ENCODE data around the gene MTMR6.

Gene MTMR6

DNA sequence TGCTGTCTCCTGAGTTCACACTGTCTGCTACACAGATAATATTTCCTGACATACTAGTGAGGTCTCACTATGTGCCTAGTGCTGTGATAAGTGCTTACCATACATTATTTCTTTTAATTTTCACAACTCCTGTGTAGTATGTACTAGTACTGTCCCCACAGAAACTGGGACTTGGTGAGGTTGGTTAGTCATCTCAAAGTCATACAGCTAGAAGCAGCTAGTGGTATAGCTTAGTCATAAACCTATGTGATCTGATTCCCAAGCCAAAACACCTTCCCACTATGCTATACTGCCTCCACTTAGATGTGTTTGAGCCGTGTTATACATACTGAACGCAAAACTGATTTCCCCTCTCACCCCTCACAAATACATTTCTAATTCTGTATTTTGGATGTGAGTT, 10.5 kb downstream of the MTMR6 start:
- no peak for DNase-seq

DNA sequence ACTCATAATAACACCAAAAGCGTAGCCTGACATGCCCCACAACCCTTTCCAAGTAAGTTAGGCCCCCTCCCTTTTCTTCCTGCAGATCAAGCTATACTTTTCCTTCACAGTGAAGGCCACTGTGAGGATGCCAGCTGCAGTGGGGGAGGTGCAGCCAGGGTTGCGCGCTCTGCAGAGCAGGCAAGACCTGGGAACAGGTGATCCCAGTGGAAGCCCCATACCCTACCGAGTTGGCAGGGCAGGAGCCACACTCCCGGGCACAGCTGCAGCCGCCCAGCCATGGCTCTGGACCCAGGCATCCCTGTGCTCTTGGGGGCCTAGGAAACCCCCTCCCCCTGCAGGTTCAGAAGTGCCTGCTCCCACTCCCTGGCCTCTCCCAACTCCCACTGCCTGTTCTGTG, 18.7 kb downstream of the MTMR6 start:
- DNase-seq, result no peak

DNA sequence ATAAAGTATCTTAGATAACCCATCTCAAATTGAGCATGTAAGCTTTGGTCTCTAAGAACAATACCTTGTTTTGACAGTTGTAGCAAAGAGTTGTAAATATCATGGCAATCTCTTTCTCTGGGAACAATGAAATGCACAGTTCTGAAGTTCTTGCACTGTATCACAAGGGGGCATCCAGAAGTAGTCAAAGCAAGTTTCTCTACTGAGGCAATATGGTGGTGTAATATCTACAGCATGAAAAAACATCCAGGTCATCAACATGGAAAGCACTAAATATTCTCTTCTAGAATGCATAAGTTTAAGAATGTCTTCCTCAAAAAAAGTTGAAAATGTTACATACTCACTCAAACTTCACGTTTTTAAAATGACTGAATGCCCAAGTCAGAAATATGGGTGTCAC, 19.6 kb downstream of the MTMR6 start:
- no peak for DNase-seq

DNA sequence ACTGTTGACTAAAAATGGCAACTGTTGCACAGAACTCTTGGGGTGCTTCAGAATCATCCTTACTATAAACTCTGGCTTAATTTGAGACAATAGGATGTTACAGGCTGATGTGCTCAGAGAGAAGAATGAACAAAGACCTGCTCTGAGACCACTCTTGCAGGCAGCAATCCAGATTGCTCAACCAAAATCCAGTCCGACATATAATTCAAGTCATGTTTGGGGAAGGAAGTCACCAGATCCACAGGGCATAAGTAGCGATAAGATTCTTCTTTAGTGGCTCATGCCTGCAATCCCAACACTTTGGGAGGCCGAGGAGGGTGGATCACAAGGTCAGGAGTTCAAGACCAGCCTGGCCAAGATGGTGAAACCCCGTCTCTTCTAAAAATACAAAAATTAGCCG, 20.6 kb downstream of the MTMR6 start:
- no peak for DNase-seq

DNA sequence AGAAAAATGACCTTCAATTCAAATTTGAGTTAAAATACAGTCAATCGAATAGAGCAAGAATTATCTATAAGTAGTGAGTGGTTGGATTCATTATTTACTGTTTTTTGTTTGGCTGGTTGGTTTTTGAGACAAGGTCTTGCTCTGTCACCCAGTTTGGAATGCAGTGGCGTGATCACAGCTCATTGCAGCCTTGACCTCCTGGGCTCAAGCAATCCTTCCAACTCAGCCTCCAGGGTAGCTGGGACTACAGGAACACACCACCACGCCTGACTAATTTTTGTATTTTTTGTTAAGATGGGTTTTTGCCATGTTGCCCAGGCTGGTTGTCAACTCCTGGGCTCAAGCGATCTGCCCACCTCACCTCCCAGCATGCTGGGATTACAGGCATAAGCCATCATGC, 25.0 kb downstream of the MTMR6 start:
- DNase-seq, result no peak

DNA sequence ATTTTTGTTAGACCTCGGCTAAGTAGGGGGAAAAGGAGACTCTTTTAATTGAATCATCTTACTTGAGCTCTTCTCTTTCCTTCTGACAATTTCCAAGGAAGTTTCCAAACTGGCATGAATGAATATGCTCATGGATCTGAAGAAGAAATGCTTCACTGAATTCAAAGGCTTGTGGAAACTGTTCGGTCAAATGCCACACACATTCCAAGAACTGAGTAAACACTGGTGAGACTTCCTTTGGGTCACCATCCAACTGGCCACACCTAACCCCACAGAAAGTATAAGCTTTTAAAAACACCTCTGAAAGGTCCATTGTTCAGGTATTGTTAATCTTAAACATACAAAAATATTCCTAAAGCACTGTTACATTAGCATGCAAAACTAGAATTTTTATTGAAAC, 33.6 kb downstream of the MTMR6 start:
- no peak for DNase-seq

DNA sequence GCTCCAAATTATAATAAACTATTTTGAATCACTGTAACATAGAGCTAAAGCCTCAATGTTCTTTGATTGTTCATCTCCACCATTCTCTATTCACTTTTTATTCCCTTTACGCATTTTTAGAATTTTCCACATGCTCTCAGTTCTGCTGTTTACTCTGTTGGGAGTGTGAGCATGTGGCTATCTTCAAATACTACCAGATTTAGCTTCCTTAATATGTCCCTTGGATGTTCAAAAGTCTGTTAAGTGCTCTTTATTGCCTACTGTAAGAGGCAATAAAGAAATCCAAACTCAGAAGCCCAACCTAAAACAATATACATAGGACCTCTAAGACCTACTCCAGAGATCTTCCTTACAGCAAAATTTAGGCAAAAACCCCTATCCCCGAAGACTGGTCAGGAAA, 34.5 kb downstream of the MTMR6 start:
- DNase-seq, result no peak

DNA sequence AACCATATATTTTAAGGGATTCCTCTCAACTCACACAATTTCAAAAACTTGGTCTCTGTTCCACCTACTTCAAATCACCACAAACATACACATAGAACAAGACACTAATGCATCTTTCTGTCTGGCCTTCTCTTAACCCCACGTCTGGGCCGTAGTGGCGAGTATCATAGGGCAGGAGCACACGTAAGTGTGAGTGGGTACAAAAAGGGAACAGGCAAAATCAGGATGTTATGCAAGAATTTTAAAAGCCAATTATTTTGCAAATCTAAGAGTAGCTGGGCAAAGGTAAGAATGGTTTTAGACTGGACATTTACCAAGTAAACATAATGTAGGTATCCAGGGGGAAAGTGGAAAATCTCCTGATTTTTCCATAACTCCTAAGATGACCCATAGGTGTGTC, 35.1 kb downstream of the MTMR6 start:
- no peak for DNase-seq

DNA sequence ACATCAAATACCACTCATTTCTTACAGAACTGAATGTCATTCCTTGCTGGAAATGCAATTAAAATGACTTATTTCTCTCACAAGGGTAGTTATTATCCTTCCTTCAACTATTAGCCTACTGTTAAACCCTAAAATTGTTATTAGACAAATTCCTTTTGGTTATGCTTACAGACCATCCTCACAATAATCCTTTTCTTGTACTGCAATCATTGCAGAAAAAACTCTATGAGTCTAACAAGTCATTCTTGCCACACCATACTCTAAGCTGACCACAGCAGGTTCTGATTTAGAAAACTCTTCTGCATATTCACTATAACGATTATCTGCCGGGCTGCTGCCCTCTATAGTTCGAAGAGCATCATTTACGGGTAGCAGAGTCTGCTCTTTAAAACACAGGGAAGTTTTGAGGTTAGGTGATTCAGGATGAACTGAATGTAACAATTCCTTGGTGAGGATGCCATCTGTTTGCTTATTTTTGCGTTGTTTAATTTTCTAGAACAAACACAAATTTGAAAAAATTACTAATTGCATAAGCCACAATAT, 38.2 kb downstream of the MTMR6 start:
- DNase-seq, result no peak

DNA sequence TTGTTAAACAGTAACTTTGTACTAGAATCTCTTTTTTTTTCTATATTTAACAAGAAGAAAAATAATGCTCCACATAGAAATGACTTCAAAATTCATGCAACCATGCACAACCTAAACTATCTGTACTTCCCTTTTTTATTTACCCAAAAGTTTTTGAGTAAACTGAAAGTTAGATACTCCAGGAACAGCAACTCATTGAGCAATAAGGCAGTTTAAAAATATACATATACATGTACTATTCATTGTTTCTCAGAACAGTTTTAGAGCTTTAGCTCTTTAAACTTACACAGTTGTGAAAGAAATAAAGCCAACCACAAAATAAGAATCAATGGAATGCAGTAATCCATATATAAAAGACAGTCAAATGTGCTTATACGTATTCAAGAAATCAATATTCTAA, 39.2 kb downstream of the MTMR6 start:
- DNase-seq, result no peak

DNA sequence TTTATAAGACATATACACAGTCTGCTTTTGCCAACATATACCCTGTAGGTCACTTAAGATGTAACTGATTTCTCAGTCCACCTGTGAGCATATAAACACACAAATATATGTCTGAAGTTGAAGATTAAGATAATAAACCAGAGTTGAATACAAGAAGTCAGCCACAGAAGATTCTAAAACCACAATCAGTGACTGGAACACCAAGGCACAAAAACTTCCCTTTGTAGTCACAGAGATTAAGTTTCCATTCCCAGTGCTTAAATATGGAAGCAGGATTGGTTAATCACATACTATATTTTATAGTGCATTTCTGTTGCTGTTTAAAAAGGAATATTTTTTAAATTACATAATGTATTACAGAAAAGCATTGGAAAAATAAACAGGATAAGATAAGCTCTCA, 39.9 kb downstream of the MTMR6 start:
- DNase-seq, result no peak

DNA sequence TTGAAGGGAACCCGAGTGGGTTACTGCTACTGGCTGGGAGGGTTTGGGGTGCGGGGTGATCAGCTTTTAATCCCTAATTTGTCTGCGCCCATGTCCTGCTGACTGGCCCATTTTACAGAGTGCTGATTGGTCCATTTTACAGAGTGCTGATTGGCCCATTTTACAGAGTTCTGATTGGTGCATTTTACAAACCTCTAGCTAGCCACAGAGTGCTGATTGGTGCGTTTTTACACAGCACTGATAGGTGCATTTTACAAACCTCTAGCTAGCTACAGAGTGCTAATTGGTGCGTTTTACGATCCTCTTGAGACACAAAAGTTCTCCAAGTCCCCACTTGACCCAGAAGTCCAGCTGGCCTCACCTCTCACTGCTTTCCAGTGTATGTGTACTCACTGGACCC, 43.2 kb downstream of the MTMR6 start:
- DNase-seq, result no peak

DNA sequence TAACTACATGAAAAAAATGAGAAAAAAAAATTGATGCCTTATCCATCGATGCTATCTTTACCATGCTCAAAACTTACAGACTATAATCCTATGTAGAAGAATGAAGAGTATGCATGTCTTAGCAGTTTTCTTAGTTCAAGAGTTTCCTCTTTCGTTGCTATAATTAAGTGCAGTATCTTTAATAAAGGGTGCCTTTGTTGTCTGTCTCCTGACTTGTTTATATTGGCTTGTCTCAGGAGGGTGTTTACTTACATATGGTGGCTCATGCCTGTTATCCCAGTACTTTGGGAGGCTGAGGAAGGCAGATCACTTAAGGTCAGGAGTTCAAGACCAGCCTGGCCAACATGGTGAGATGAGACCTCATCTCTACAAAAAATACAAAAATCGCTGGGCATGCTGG, 44.3 kb downstream of the MTMR6 start:
- no peak for DNase-seq

DNA sequence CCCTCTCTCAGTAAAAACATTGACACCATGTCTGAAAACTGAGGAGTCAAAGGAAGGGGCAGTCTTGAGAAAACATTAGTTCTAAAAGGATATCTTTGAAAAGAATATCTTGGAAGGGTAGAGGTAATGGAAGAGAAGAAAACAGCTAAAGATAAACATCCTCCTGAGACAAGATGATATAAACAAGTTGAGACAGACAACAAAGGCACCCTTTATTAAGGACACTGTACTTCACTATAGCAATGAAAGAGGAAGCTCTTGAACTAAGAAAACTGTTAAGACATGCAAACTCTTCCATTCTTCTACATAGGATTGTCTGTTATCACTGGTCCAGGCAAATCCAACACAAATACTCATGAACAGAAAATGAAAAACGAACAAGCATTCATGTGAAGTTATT, 46.3 kb downstream of the MTMR6 start:
- DNase-seq, result no peak

DNA sequence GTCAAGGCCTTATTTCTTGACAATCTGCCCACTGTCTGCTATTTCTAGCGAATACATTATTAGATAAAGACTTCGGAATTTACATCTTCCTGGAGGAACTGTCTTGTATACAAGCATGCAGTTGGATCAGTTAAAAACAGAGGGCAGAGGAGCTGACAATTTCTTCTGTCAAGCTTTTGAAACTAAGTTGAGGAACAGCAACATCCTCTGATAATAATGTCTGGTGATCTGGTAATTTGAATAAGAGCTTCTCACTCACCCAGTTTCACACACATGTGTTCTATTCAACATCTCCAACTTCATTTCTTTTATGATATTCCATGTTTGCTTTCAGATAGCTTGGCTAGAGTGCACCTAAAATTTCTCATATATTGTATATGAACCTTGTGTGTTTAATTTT, 50.2 kb downstream of the MTMR6 start:
- DNase-seq, result no peak

DNA sequence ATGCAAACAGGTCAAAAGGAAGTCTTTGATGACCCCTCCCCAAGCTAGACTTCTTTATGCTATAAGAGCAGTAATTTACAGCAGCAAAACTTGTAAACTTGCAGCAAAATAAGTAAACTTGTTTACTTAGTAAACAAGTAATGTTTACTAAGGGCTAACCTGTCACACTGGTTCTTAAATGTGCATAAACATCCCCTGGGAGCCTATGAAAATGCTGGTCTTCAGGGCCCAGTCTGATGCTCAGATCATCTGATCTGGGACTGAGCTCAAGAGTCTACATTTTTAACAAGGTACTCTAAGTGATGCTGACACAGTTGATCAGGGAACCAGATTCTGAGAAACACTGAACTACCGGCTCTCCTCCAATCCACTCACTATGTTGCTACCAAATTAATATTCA, 53.4 kb downstream of the MTMR6 start:
- no peak for DNase-seq

DNA sequence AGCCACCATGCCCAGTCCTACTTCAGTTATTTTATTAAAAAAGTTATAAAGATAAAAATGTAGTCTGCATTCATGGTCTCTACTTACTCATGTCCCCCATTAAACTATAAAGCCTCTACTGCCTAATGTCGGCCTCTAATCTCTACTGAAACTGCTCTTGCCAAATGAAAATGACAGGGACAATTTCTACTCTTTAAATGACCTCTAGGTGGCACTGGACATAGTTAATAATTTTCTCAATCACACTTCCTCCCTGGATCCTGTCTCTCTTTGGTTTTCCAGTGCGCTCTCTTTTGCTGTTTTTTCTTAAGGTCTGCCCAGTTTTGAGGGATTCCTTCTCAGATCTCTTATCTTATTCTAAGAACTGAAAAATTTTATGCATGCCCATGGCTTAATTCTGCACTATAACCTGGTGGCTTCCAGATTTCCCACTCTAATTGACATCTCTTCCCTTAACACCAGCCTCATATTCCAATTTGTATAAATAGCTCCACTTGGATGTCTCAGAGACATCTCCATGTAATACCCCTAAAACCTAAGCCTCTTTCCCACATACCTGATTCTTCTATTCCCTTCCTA, 54.3 kb downstream of the MTMR6 start:
- DNase-seq, result no peak

DNA sequence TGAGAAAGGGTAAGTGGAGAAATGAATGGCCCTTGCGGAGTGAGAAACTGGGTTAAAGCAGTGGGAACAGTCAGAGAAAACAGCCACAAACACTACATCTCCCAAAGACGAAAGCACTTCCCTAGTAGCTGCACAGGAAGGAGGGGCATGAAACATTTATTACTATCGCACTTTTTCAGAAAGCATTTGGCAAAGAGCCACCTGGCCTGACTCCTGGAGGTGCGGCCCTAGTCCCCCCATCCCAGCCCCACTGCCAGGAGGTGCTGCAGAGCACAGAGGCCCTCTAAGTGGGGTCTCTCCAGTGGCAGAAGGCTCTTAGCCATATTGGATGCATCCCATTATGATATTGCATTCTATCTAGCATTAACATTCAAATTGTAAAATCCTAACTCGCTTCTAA, 55.8 kb downstream of the MTMR6 start:
- DNase-seq, result no peak

DNA sequence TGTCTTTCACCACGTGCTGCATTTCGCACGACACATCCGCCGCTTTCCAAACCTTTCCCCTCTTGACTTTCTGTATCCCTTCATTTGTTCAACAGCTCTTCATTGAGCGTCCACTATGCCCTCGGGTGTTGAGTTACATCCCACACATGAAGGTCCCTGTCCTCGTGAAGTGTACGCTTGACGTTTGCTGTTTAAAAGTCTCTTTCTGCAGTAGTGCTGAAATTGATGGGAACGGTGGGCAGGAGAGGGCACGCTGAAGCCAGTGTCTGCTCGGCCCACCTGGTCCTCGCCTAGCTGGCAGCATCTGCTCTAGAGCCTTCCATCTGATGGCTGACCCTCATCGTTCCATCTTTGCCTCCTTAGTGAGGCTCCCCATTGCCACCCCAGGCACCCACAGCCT, 59.6 kb downstream of the MTMR6 start:
- DNase-seq, result no peak

DNA sequence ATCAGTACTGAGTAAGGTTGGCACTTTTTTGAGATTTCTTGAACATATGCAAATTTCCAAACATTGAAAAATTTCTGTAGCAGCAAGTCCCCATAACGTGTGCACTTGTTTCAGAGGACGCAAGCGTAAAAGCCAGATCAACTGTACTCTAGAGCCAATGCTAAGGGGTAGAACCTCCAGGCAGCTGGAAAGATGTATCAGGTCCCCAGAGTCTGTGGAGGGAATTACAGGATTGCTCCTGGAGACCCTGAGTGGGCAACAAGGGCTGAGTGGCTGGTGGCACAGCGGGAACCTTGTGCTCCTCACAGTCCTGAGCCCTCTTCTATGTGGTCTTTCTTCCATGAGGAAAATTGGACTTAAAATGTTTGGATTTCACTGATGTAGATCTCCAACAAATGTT, 61.3 kb downstream of the MTMR6 start:
- DNase-seq, result no peak

DNA sequence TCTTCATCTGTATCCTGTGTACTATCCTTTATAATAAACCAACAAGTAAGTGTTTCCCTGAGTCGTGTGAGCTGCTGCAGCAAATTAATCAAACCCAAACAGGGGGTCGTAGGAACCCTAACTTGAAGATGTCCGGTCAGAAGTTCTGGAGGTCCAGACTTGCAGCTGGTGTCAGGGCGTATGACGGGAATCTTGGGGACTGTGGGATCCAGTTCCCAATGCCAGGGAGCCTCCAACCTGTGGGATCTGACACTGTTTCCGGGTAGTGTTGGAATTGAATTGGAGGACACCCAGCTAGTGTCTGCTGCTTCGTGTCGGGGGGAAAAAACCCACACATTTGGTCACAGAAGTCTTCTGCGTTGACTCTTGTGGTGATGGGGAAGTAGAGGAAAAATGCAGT, 63.1 kb downstream of the MTMR6 start:
- no peak for DNase-seq

DNA sequence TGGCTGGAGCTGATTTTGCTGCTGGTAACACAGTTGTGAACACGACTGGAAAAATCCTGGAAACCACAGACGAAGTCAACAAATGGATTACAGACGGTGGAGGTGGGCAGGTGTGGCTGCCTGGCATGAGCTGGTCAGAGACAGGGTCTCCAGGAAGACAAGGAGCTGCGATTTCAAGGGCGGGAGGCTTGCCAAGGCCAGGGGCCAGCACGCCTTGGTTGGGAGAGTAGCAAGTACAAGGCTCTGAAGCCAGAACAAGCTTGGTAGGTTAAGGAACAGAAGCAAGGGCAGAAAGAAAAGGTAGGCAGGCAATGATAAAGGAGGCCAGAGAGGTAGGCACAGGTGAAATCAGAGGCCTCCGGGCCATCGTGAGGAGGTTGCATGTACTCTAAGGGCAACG, 64.5 kb downstream of the MTMR6 start:
- DNase-seq, result no peak

DNA sequence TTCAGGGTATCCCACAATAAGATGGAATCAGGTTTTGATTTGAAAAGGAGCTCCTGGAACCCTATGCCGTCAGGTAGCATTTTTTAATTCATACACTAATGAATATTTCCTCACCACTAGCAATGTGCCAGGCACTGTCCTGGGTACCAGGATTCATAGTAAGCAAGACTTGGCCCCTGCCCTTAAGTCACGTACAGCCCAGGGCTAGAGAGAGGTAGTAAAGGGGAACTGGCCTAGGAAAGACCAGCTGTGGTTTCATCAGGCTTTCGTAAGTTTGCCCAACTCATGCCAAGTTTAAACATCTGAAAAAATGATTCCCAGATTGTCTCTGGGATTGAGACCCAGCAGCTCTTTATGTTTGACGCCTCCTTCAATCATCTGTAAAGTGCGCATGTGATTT, 69.3 kb downstream of the MTMR6 start:
- no peak for DNase-seq

DNA sequence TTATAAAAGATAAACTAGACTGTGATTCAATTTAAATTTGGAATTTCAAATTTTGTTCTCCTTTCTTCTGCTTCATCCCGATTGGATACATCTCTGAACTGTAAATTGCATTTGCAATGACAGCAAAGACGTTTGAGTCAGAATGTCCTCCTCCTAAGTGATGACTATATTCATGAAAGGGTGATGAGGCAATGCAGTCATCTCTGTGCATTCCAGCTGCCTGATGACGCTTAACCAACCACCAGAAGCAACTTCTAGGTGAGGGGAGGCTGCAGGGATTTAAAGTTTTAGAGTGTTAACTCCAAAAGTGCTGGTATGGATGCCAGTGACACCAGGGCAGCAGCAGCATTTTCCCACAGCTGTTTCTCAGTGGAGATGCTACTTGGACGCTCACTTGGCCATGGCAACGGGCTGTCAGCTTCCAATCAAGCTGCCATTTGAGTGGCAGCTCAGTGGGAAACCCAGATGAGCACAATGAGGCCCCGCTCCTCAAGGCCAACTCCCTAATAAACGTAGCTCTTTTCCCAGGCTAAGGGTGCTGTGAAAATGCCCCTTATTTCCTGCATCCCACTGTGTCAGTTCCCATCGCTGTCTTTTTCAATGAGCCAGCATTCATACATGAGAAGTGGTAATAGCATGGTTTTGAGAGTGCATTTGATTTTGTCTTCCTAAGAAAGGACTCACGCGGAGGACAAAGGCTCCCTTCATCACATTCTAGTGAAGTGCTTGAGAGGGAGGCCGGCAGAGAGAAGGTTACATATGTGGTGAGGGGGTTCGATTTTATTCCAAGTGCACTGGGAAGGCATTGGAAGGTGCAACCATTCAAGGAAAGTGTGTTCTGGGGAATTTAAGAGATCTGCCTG, 70.0 kb downstream of the MTMR6 start:
- no peak for DNase-seq

DNA sequence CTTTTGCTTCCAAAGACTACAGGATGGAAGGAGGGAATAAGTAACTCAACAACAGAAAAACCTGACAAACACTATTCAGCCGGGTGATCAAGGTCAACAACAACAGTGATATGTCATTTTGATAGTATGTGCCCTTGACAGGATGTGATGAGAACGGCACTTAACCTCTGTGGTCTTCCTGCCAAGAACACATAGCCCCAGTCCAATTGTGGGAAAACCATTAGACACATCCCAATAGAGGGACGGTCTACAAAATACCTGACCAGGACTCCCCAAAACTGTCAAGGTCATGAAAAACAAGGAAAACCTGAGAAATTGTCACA, 72.1 kb downstream of the MTMR6 start:
- DNase-seq, result no peak

Data from activated CD8-positive, alpha-beta memory T cell treated with anti-CD3 and anti-CD28 coated beads, Interleukin-2, amount 50 U/mL, for 4 hours (primary cell).